Panc1 (cell line): ENCODE results near the gene SLC39A8.

Experiments used
- CTCF ChIP-seq: fragments of 450-650 bp; IDR thresholded peaks from 2 replicates; pipeline ENCODE4 v1.5.1; 2017; ENCODE audit warnings: mild to moderate bottlenecking
- POLR2AphosphoS5 ChIP-seq: IDR thresholded peaks from 2 replicates; pipeline ENCODE4 v1.6.1; 2012; ENCODE audit warnings: mild to moderate bottlenecking, low read depth, low read length, moderate library complexity
- REST ChIP-seq, 2 experiments: IDR thresholded peaks; 2 replicates each; pipeline ENCODE4 v1.6.1; 2011 to 2012; ENCODE audit warnings: low read depth in 2 of 2, control low read depth in 1 of 2, low read length in 1 of 2, mild to moderate bottlenecking in 1 of 2, moderate library complexity in 1 of 2; ENCODE audit not compliant: insufficient read depth in 1 of 2

- TF ChIP-seq POLR2AphosphoS5 (no peak), CTCF (no peak), REST (IDR thresholded peaks at IDR 0.05; ENCODE audit: insufficient read depth in 1 of 2, low read depth in 2 of 2, low read length in 1 of 2) (no peak)
Observed at GRCh38 chr4:102222838-102223409, 122.4 kb downstream of the SLC39A8 start.
